K562 (cell line): ENCODE results near the gene ABCG5. TPM values are rescaled to one million over a fixed set of nuclear protein-coding genes. Genes with fewer than 3 reads are reported as not detected.
A peak's percentile ranks its signal among the peaks of the same experiment; 100 is the strongest.

Source experiments
- ATAC-seq: fragments of 200-7000 bp; cut with Tn5 transposase; 3 replicates; pipeline ENCODE4 v1.9.1; 2020; ENCODE audit warnings: moderate library complexity
- BruUV-seq: library from RNA; stranded (reverse); fragments of 400-500 nt; replicated peaks from 2 replicates; lab custom pipeline; 2021; lab: Mats Ljungman, UMichigan
- CTCF ChIA-PET: fragments of 300-600 bp; formaldehyde crosslinking; extraction: SDS; loops from one replicate; lab custom pipeline; 2021; ENCODE audit warnings: low intra/inter-chr PET ratio; lab: Yijun Ruan, JAX
- POLR2A ChIA-PET: fragments of 300-600, 350-650 bp; sonication (Branson Sonifier 250); formaldehyde crosslinking; extraction: SDS; loops from one replicate; lab custom pipeline; 2021; ENCODE audit warnings: antibody characterized with exemption, inconsistent platforms; lab: Yijun Ruan, JAX
- DNase-seq, 4 experiments: peaks; one replicate each; pipeline versions ENCODE4 v3.0.0 to v3.0.0-alpha.2; 2011 to 2018; ENCODE audit warnings: low spot score in 3 of 4, mixed read lengths in 3 of 4; ENCODE audit errors: extremely low read depth in 1 of 4
- FAIRE-seq: peaks from 2 replicates; lab custom pipeline; 2011; peaks lifted over from hg19 to GRCh38; lab: Jason Lieb, UNC
- H2AFZ ChIP-seq: 2 replicates; pipeline ENCODE4 v1.6.0; 2011; ENCODE audit warnings: low read depth, low read length, control low read depth, inconsistent platforms
- H3K27ac ChIP-seq: fragments of 200-600 bp; 3 replicates; pipeline ENCODE4 v1.8.0; 2011; ENCODE audit warnings: low read depth, mild to moderate bottlenecking, control low read depth, inconsistent platforms, low read length, moderate library complexity, mixed read lengths; ENCODE audit errors: extremely low read depth
- H3K27me3 ChIP-seq, 2 experiments: fragments of 300-600 bp in 1 of 2; 2 replicates in 1 of 2; 3 replicates in 1 of 2; pipeline versions ENCODE4 v1.6.0 to v1.8.0; 2011; ENCODE audit warnings: inconsistent platforms in 2 of 2, low read length in 2 of 2, mild to moderate bottlenecking in 1 of 2, mixed read lengths in 1 of 2, moderate library complexity in 1 of 2; ENCODE audit not compliant: control insufficient read depth in 2 of 2, insufficient read depth in 2 of 2
- H3K36me3 ChIP-seq: fragments of 300-600 bp; 3 replicates; pipeline ENCODE4 v1.8.0; 2011; ENCODE audit warnings: mild to moderate bottlenecking, low read length, inconsistent platforms; ENCODE audit not compliant: control insufficient read depth, insufficient read depth
- H3K4me1 ChIP-seq, 2 experiments: fragments of 200-600 bp in 1 of 2; replicated peaks in 1 of 2; 2 replicates in 1 of 2; 3 replicates in 1 of 2; pipeline versions ENCODE4 v1.5.1 to v1.8.0; 2011; ENCODE audit warnings: inconsistent platforms in 2 of 2, low read length in 2 of 2, mild to moderate bottlenecking in 1 of 2, mixed read lengths in 1 of 2, moderate library complexity in 1 of 2; ENCODE audit not compliant: control insufficient read depth in 2 of 2, insufficient read depth in 2 of 2
- H3K4me2 ChIP-seq: 2 replicates; pipeline ENCODE4 v1.6.1; 2011; ENCODE audit warnings: low read length, control low read depth, inconsistent platforms, mixed read lengths; ENCODE audit not compliant: insufficient read depth
- H3K4me3 ChIP-seq: fragments of 200-600 bp; sonication (generic), shearing (Covaris generic); 2 replicates; pipeline ENCODE4 v1.5.1; 2016; ENCODE audit warnings: control low read depth, inconsistent platforms
- H3K79me2 ChIP-seq: fragments of 200-600 bp; 3 replicates; pipeline ENCODE4 v1.8.0; 2011; ENCODE audit warnings: low read length, inconsistent platforms; ENCODE audit not compliant: control insufficient read depth, insufficient read depth
- H3K9ac ChIP-seq, 2 experiments: 2 replicates each; pipeline versions ENCODE4 v1.6.0 to v1.6.1; 2011; ENCODE audit warnings: low read depth in 2 of 2, low read length in 2 of 2, control low read depth in 1 of 2, inconsistent platforms in 1 of 2, mild to moderate bottlenecking in 1 of 2, mixed read lengths in 1 of 2; ENCODE audit not compliant: insufficient read depth in 1 of 2
- H3K9me1 ChIP-seq: one replicate; pipeline ENCODE4 v1.6.0; 2011; ENCODE audit warnings: inconsistent platforms, mild to moderate bottlenecking, low read length, moderate library complexity; ENCODE audit not compliant: control insufficient read depth, insufficient read depth
- H3K9me3 ChIP-seq: replicated peaks from 2 replicates; pipeline ENCODE4 v1.5.1; 2011; ENCODE audit warnings: low read depth, low read length, inconsistent platforms; ENCODE audit not compliant: control insufficient read depth, insufficient read depth
- H4K20me1 ChIP-seq: replicated peaks from 2 replicates; pipeline ENCODE4 v1.6.1; 2011; ENCODE audit warnings: low read length, inconsistent platforms, mixed read lengths; ENCODE audit not compliant: control insufficient read depth, insufficient read depth
- BHLHE40 ChIP-seq: IDR thresholded peaks from 2 replicates; pipeline ENCODE4 v1.6.1; 2011; ENCODE audit warnings: low read length, improper control_type of control experiment
- COPS2 ChIP-seq: fragments of 450-650 bp; conservative IDR thresholded peaks from 2 replicates; pipeline ENCODE4 v1.6.1; 2016; ENCODE audit warnings: mild to moderate bottlenecking, moderate library complexity
- DDX20 ChIP-seq: fragments of 450-650 bp; IDR thresholded peaks from 2 replicates; pipeline ENCODE4 v1.6.1; 2016; ENCODE audit warnings: missing genetic modification characterization, low read depth, mild to moderate bottlenecking, missing compliant biosample characterization, moderate library complexity
- FOXP1 ChIP-seq: sonication (generic); formaldehyde crosslinking; IDR thresholded peaks from 2 replicates; pipeline ENCODE4 v1.8.0; 2022; ENCODE audit warnings: mild to moderate bottlenecking, missing genetic modification reagents
- MAFG ChIP-seq: fragments of 450-650 bp; conservative IDR thresholded peaks from 2 replicates; pipeline ENCODE4 v1.6.1; 2016; ENCODE audit warnings: missing genetic modification characterization, missing compliant biosample characterization
- RBFOX2 ChIP-seq: fragments of 200-400 bp; formaldehyde crosslinking; IDR thresholded peaks from 2 replicates; pipeline ENCODE4 v1.6.1; 2017; ENCODE audit warnings: low read depth, mild to moderate bottlenecking, low read length, moderate library complexity
- SMAD1 ChIP-seq: fragments of 150-350 bp; IDR thresholded peaks from 2 replicates; pipeline ENCODE4 v1.6.1; 2014; ENCODE audit warnings: low read length, low read depth; ENCODE audit not compliant: partially characterized antibody
- SMARCC2 ChIP-seq: fragments of 450-650 bp; IDR thresholded peaks from 2 replicates; pipeline ENCODE4 v1.6.1; 2017; ENCODE audit warnings: antibody characterized with exemption, moderate library complexity, mild to moderate bottlenecking, low read depth
- SMC3 ChIP-seq: conservative IDR thresholded peaks from 2 replicates; pipeline ENCODE4 v1.6.1; 2011; ENCODE audit warnings: low read depth, low read length, improper control_type of control experiment; ENCODE audit not compliant: insufficient read depth
- SOX6 ChIP-seq: fragments of 450-650 bp; IDR thresholded peaks from 2 replicates; pipeline ENCODE4 v1.6.1; 2014; ENCODE audit warnings: mild to moderate bottlenecking
- TCF7 ChIP-seq: sonication (generic); IDR thresholded peaks from 2 replicates; pipeline ENCODE4 v1.6.1; 2016; ENCODE audit warnings: antibody characterized with exemption, borderline replicate concordance
- TFAM ChIP-seq: fragments of 250-450 bp; sonication (Bioruptor Pico); conservative IDR thresholded peaks from 2 replicates; pipeline ENCODE4 v1.5.0; 2021; ENCODE audit warnings: mild to moderate bottlenecking, moderate library complexity
- TGIF2 ChIP-seq: sonication (generic); formaldehyde crosslinking; IDR thresholded peaks from 2 replicates; pipeline ENCODE4 v1.8.1; 2022; ENCODE audit warnings: mild to moderate bottlenecking, missing genetic modification reagents, moderate library complexity
- ZNF143 ChIP-seq: sonication (generic); formaldehyde crosslinking; IDR thresholded peaks from 2 replicates; pipeline ENCODE4 v1.9.0; 2022; ENCODE audit warnings: mild to moderate bottlenecking, missing genetic modification reagents
- ZNF165 ChIP-seq: fragments of 250-450 bp; sonication (Bioruptor Pico); IDR thresholded peaks from 2 replicates; pipeline ENCODE4 v1.4.0; 2020; ENCODE audit warnings: borderline replicate concordance
- ZNF830 ChIP-seq: fragments of 250-450 bp; sonication (Bioruptor Pico); IDR thresholded peaks from 2 replicates; pipeline ENCODE4 v1.5.0; 2021; ENCODE audit warnings: mild to moderate bottlenecking
- WGBS: fragments of 100-300 bp; shearing (Covaris generic); methylation state at CpG from one replicate; pipeline ENCODE4 v1.1.6; 2016; ENCODE audit warnings: low coverage, mixed read lengths; ENCODE audit not compliant: insufficient coverage; ENCODE audit errors: missing lambda C conversion rate; 5-methylcytosine and 5-hydroxymethylcytosine counted together
- in situ Hi-C: fragments of 300-500 bp; cut with MboI; formaldehyde crosslinking; loops from 4 replicates; pipeline ENCODE4 v1.15.0; 2018; ENCODE audit warnings: inconsistent platforms, mixed read lengths
- intact Hi-C: fragments of 100-400 bp; cut with micrococcal nuclease; formaldehyde crosslinking; loops from 2 replicates; pipeline ENCODE4 v1.14.2; 2022
- polyA plus RNA-seq, 8 experiments: library from polyadenylated mRNA; depleted of rRNA in 4 of 8; stranded (reverse) in 5 of 8; unstranded in 3 of 8; fragments of >200 nt; fragmentation: Nextera tagmentation in 2 of 8; fragmentation: Illumina TruSeq in 1 of 8; extraction: Ambion mirVana in 2 of 8; extraction: Trizol in 1 of 8; gene quantifications; 2 replicates each; pipeline versions ENCODE4 v1.2.1 to v1.2.3, GENCODE V29; 2011 to 2014; ENCODE audit warnings: inconsistent platforms in 1 of 8, missing spikeins in 1 of 8
- total RNA-seq, 7 experiments: library from RNA; depleted of rRNA in 6 of 7; stranded (reverse); fragments of >200 nt in 6 of 7; fragmentation: Illumina TruSeq in 2 of 7; extraction: Trizol in 2 of 7; gene quantifications; 2 replicates each; pipeline versions ENCODE4 v1.2.1 to v1.2.3, GENCODE V29; 2011 to 2021; ENCODE audit warnings: low replicate concordance in 1 of 7

ABCG5 gene
- total and polyA plus RNA-seq, 9 of the 15 experiments (the other 6 are each of a cell fraction or from before 2014, with no cell fraction given): 0.01 TPM; not detected in 7

GRCh38 chr2:43774617-43775016 is 64.0 kb downstream of the ABCG5 start:
- H3K36me3 ChIP-seq: 0 out of 3 replicates have a peak, but pooled peaks cover 5% of the 10 kb centered on the region
- H3K4me3 ChIP-seq: peak overlapping the region; percentile 61
- no peaks in the 10 kb centered on the region for H4K20me1 ChIP-seq
- H3K27ac ChIP-seq: peak overlapping the region; percentile 67
- peak overlapping the region in 1 of 2 experiments; percentile 69; a peak in 2 of 4 replicates for H3K9ac ChIP-seq
- no peak for DNase-seq
- POLR2A ChIA-PET: interaction anchor here (0.7 to 0.9 kb wide), 2 partner anchors 12 to 22 kb away, joined by 3 to 5 read pairs; no protein-coding TSS in a partner anchor
- intact Hi-C loops: loop anchor here (10.0 kb wide), 1 partner anchor 140 kb away; the partner anchor contains the start of gene PLEKHH2
- peak overlapping the region; percentile 97 for H2AFZ ChIP-seq
- H3K4me1 ChIP-seq: peaks cover 0 to 2% of the 10 kb centered on the region in 2 experiments; a peak in 2 of 5 replicates
- 8% methylated on average over 7 of the region's 7 CpGs for WGBS
- FAIRE-seq: peak; percentile 19
- no peaks in the 10 kb centered on the region for H3K9me3 ChIP-seq
- CTCF ChIA-PET: no interaction called here
- BruUV-seq: TSS peak; percentile 76
- H3K9me1 ChIP-seq: no peaks in the 10 kb centered on the region
- ATAC-seq: peak; percentile 18
- in situ Hi-C loops: no loop called here
- H3K4me2 ChIP-seq: peak overlapping the region; percentile 86
- TF ChIP-seq ZNF143: no peak
- TF ChIP-seq SMARCC2: no peak
- no peaks in the 10 kb centered on the region for H3K27me3 ChIP-seq
- peaks cover 9% of the 10 kb centered on the region; the same call in 1 of the 3 replicates for H3K79me2 ChIP-seq

- Histone ChIP-seq H3K27ac (peak within 1 kb of the TSS; percentile 67), H3K79me2 (peaks cover 9% of the 10 kb centered on the region; the same call in 1 of the 3 replicates), H3K9me3 (no peaks in the 10 kb centered on the region), H3K9ac (peak within 1 kb of the TSS; percentile 69 to 90), H3K27me3 (no peaks in the 10 kb centered on the region), H3K4me1 (peaks cover 0 to 2% of the 10 kb centered on the region in 2 experiments; a peak in 2 of 5 replicates), H3K9me1 (no peaks in the 10 kb centered on the region), H2AFZ (peak within 1 kb of the TSS; percentile 97), H3K4me3 (peak within 1 kb of the TSS; percentile 61), H3K4me2 (peak within 1 kb of the TSS; percentile 86), H3K36me3 (0 out of 3 replicates have a peak, but pooled peaks cover 5% of the 10 kb centered on the region), H4K20me1 (no peaks in the 10 kb centered on the region)
- 0% methylated on average over 31 of the region's 31 CpGs for WGBS
- ChIA-PET CTCF (no interaction called here), POLR2A (interaction anchor here (0.6 to 0.9 kb wide), 5 partner anchors 9 to 204 kb away, joined by 3 to 5 read pairs (median 3); no protein-coding TSS in a partner anchor)
- in situ Hi-C loops: no loop called here
- no TSS peak for BruUV-seq
- FAIRE-seq: peak; percentile 96
- ATAC-seq: peak; percentile 99
- peak; percentile 86 to 94 (median 88) for DNase-seq
- intact Hi-C loops: loop anchor here (10.0 kb wide), 1 partner anchor 139 kb away; the partner anchor contains the start of gene PLEKHH2
- TF ChIP-seq BHLHE40 (no peak), TCF7 (no peak), DDX20 (tag) (no peak), SMC3 (no peak), TGIF2 (CRISPR knock-in tag) (no peak), SMAD1 (no peak), FOXP1 (CRISPR knock-in tag) (no peak), SOX6 (no peak), MAFG (tag) (no peak), ZNF165 (CRISPR knock-in tag) (no peak), TFAM (CRISPR knock-in tag) (no peak), COPS2 (no peak), ZNF830 (no peak), RBFOX2 (peak; percentile 73)
Measured at GRCh38 chr2:43773876-43774613, 64.6 kb downstream of the ABCG5 start, which contains the start of gene DYNC2LI1. TSS of gene DYNC2LI1 (plus strand) at chr2:43774039. CDS start at chr2:43774139, 100 bp downstream.
